GM19324 (cell line): ENCODE data around the gene SPTBN4.

ENCODE experiments used
- ATAC-seq: cut with Tn5 transposase; IDR thresholded peaks from one replicate; pipeline ENCODE4 v1.9.1; 2021; ENCODE audit warnings: mild to moderate bottlenecking, moderate library complexity; ENCODE audit not compliant: unreplicated experiment, low FRiP score

SPTBN4 gene

DNA sequence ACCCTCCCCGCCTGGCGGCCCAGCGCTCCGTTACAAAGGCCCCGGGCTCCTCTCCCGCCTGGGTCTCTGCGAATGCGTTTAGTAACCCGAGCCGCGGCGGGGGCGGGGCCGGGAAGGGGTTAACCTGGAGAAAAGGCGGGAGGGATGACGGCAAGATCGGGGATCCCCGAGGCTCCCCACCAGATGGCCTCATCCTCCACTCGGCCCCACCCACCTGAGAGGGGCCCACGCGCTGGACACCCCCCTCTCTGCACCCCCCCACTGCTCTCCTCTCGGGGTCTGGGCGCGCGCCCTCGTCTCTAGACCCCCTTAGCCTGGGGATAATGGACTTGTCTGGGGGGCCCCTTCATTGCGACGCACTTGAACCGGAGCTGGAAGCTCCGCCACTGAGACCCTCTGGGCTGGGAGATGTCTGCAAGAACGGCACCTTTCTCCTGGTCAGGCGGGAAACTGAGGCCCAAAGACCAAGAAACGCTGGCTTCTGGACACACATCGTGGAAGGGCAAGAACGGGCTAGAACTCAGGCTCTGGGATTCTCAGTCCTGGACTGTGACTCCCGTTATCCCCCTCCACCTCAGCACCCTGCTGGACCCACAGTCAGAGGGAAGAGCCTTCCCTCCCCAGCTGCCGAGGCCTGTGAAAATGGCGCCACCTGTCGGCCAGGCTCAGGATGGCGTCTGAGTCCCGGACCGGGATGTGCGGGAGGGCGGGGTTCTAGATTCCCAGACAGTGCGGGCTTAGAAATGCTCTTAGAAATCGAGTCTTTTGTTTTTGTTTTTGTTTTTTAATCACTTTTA, 131.5 kb downstream of the SPTBN4 start:
- ATAC-seq: no peak

DNA sequence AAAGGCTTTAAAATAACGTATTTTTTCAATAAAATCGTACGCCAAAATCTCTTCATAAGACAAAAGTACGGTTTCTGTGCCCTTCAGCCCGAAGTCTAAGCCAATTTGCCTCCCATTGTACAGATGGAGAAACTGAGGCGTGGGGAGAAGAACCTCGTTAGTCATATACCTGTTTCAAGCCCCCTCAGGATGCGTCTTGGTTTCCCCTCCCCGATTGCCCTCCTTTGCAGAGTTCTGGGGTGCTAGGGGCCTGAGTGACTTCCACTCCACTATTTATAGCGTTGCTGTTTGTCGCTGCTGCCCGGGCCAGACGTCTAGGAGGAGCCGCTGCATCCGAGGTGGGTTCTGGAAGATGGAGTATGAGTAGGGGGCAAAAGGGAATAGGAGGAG, 132.1 kb downstream of the SPTBN4 start:
- ATAC-seq: no peak

DNA sequence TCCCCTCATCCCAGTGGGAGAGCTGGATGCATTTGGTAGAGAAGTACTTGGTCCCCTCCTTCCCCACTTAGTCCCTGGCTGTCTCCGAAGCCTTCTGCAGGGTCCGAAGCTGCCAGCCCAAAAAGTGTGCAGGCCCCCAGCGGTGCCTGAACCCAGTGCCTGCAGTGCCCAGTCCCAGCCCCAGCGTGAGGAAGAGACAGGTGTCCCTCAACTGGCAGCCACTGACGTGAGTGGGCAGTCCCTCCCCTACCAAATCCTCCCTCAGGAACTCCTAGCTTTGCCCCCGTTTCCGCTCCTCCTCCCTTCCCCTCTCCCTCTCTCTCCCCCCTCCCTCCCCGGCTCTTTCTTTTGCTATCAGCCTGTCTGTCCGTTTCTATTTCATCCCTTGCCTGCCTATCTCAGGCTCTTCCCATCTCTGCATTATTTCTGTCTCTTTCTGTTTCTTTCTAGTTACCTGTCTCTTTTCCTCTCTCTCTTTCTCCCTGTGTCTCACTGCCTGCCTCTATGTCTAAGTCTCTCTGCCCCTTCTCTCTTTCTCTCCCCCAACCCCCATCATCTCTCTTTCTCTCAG, 132.6 kb downstream of the SPTBN4 start:
- no peak for ATAC-seq

DNA sequence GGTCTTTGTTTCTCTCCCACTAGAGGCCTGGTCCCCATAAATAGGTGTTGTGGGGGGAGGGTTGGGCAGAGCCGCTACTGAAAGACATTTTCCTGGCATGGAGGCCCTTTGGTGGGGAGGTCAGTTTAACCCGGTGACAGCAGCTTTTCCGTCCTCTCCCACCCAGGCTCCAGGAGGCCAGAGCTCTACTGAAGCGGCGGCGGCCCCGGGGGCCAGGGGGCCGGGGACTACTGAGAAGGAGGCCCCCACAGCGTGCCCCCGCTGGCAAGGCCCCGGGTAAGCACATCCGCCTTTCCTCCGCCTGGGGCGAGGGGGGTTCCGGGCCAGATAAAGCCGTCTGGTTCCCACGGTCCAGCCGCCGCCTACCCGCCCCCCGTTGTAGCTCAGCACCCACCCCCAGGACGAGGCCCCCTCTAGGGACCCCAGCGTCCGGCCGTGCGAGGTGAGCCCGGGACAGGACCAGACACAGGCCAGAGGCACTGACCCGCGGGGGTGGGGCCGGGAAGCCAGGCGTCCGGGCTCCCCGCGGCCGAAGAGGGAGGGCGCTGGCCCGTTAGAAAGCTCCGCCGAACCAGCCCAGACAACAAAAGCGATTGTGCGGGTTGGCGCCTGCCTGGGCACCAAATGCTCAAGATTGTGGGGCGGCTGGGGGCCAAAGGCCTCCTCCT, 133.2 kb downstream of the SPTBN4 start:
- ATAC-seq: no peak

DNA sequence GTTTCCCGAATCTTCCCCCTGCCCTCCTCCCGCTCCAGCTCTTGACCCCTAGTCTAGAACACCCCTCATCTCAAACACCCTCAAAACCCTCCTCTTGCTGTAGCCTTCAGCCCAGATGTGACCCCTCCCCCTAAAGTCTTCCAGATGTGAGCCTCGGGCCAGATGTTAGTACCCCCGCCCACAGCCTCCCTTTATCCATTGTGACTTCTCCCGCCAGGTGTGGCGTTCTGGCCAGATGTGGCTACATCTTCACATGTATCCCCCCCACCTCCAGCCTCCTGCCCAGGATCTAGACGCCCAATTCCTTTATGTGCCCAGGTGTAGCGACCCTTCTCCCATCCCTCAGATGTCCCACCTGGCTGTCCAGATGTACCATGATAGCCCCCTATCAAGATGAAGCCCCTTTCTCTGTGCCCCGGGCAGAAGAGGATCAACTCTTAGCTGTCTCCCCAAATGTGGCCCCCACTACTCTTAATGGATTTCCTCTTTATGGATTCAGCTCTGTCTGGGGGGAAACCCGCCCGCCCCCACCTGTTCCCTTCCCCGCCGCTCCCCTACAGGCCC, 133.9 kb downstream of the SPTBN4 start:
- ATAC-seq: no peak

DNA sequence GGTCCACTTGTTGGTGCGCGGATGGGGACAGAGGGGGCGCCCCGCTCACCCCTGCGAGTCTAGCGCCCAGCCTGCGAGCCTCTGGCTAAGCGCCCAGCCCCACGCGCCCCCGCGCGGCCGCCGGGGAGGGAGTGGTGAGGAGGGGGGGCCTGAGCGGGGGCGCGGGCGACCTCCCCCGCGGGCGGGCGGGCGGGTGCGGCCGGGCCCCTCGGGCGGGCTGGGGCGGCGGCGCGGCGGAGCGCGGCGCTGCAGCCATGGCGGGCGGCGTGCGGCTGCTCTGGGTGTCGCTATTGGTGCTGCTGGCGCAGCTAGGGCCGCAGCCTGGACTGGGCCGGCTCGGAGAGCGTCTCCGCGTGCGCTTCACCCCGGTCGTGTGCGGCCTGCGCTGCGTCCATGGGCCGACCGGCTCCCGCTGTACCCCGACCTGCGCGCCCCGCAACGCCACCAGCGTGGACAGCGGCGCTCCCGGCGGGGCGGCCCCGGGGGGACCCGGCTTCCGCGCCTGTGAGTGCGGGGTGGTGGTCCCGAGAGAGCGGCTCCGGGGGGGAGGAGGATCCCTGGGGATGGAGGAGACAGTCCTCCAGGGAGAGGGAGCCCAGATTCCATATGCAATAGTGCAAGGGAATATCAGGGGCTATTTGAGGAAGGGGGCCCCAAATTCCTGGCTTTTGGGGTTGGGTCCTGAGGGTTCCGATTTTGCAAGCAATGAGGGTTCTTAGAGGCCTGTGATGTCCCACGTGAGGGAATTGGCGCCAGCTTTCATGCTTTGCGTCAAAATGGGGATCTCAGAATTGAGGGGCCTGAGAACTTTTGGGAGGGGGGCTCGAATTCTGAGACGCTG, 134.6 kb downstream of the SPTBN4 start, which contains the start of gene LTBP4:
LTBP4 (plus strand) TSS at position 236 of the 841 bp plus-strand sequence; CDS start at position 255, 19 bp downstream.
- no peak for ATAC-seq

DNA sequence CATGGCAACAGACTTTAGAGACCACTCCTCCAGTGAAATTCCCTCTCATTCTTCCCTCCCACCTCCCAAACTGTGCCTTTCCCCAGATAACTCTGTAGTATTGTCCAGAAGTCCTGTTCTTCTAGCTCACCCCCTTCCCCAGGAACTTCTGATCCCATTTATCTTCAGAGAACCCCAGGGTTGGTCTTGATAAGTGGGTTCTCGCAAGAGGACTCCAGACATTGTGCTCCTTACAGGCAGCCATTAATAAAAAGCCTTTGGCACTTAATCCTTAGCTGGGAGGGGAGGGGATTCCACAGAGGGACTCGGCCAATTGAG, 136.2 kb downstream of the SPTBN4 start:
- ATAC-seq: no peak

DNA sequence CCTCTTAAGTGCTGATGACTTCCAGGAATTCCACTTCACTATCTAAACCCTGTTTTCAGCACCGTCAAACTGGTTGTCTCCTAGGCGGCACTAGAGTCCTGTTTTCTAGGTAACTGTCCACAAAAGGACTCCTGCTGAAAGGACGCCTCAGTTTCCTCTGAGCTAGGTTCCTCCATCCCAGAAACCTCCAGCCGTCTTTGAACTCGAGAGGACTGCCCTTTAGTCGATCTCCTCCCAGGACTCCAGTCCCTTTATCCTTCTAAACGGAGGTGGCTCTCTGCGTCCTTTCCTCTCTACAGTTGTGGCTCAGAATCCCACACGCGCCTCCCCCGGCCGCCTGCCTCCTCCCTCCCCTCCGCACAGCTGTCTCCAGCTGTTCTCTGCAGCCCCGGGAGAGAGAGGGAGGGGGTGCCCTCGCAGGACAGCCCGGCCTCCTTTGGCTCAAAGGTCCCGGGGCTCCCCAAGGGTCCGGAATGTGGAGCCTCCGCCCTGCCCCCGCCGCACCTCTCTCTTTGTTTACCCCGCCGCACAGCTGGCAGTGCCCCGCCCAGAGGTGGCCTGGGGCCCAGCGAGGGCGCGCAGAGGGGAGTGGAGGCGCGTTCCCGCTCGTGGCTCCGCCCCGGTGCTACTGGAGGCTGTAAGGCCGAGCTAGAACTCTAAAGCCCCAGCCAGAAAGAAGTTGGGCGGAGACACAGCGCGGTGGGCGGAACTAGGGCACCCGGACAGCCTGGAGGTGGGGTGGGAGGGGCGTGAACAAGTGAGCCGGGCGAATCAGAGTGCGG, 136.8 kb downstream of the SPTBN4 start:
- ATAC-seq: peak; percentile 71

DNA sequence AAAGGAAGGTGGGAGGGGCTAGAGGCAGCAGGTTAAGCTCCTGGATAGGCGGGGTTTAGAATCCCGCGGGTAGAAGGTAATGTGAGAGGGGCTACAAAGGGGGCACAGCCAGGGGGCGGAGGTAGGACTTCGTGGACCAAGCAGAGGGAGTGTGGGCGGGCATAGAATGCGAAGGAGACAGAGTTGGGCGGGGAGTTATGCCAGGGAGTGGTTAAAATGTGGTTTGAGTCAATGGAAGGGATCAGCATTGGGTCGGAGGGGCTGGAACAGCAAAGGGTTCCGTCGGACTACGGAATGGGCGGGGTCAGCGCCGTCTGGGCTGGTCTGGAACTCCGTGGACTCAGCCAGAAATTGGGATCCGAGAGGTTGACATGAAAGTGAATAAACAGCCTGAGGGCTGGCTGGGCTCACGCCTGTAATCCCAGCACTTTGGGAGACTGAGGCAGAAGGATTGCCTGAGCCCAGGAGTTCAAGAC, 137.4 kb downstream of the SPTBN4 start:
- ATAC-seq: no peak

DNA sequence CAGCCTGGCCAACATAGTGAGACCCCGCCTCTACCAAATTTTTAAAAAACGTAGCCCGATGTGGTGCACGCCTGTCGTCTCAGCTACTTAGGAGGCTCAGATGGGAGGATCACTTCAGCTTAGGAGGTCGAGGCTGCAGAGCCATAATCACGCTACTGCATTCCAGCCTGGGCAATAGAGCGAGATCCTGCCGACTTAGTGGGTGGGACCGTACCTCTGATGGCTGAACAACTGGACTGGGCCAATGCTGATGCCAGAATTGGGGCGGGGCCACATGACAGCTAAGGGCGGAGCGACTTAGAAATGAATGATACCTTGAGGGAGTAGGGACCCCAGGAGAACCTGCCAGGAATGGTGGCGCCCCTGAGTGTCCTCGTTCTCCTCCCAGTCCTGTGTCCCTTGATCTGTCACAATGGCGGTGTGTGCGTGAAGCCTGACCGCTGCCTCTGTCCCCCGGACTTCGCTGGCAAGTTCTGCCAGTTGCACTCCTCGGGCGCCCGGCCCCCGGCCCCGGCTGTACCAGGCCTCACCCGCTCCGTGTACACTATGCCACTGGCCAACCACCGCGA, 137.9 kb downstream of the SPTBN4 start:
- no peak for ATAC-seq

DNA sequence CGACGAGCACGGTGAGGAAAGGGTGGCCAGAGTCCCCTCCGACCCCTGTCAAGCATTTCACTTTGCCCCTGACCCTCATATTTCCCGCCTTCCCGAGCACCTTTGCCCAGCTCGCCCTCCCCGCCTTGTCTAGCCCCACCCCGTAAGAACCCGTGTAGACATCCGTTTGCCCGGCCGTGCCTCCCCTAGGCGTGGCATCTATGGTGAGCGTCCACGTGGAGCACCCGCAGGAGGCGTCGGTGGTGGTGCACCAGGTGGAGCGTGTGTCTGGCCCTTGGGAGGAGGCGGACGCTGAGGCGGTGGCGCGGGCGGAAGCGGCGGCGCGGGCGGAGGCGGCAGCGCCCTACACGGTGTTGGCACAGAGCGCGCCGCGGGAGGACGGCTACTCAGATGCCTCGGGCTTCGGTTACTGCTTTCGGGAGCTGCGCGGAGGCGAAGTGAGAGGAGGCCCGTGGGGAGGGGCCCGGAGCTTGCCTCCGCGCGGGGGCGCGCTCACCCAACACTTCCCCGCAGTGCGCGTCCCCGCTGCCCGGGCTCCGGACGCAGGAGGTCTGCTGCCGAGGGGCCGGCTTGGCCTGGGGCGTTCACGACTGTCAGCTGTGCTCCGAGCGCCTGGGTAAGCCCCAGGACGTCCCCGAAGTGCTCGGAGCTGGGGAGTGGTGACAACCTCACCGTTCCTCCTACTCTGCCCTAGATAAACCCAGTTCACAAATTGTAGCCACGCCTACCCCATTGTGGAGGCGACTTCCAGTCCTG, 138.6 kb downstream of the SPTBN4 start:
- peak; percentile 28 for ATAC-seq

DNA sequence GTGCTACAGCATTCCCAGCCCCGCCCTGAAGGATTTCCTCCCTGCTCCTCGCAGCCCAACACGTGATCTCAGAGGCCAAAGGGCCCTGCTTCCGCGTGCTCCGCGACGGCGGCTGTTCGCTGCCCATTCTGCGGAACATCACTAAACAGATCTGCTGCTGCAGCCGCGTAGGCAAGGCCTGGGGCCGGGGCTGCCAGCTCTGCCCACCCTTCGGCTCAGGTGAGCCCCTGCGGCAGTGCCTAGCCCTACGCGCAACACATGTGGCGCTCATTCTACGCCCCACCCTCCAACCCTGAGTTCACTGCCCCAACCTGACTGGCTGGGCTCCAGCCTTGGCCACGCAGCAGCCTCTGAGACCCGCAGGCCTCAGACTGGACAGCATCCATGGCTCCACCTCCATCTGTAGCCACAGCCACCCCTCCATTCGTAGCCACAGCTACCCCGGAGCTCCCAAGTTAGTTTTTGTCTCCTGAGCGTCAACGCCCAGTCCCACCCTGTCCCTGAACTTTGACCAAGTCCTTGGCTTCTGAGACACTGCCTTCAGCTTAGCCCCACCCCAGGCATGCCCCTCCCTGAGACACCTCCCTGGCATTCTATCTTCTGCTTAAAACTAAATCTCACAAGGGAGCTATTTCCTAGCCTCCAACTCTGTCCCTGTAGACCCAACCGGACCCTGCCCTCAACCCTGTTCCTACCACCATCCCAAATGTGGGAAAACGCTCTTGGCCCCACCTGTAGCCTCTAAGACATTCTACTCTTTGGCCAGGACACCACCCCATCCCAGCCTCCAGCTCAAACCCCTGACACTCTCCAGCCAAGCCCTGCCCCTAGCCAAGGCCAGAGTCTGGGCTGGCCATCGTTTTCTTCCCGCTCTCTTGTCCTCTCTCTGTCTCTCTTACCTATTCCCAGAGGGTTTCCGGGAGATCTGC, 140.8 kb downstream of the SPTBN4 start:
- no peak for ATAC-seq

DNA sequence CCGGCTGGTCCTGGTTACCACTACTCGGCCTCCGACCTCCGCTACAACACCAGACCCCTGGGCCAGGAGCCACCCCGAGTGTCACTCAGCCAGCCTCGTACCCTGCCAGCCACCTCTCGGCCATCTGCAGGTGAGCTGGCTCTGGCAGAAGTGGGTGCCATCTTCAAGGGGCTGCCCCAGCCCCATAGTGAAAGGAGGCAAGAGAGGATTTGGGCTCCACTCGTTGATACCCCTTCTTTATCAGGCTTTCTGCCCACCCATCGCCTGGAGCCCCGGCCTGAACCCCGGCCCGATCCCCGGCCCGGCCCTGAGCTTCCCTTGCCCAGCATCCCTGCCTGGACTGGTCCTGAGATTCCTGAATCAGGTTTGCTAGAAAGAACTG, 141.4 kb downstream of the SPTBN4 start:
- no peak for ATAC-seq

DNA sequence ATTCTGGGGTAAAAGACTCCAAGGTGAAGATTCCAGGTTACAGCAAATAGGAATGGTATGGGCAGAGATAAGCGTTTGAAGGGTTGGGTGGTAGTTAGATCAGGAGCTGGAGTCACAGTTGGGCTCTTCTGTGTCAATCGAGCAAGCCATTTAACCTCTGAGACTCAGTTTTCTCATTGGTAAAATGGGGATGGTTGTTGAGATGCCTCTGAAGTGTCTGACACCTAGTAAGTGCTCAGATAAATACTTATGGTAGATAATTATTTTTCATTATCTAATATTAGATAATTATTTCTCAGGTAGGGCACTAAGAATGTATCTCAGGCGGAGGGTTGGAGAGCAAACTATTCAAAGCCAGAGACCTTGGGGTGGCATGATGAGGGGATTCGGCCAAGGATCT, 142.2 kb downstream of the SPTBN4 start:
- no peak for ATAC-seq

DNA sequence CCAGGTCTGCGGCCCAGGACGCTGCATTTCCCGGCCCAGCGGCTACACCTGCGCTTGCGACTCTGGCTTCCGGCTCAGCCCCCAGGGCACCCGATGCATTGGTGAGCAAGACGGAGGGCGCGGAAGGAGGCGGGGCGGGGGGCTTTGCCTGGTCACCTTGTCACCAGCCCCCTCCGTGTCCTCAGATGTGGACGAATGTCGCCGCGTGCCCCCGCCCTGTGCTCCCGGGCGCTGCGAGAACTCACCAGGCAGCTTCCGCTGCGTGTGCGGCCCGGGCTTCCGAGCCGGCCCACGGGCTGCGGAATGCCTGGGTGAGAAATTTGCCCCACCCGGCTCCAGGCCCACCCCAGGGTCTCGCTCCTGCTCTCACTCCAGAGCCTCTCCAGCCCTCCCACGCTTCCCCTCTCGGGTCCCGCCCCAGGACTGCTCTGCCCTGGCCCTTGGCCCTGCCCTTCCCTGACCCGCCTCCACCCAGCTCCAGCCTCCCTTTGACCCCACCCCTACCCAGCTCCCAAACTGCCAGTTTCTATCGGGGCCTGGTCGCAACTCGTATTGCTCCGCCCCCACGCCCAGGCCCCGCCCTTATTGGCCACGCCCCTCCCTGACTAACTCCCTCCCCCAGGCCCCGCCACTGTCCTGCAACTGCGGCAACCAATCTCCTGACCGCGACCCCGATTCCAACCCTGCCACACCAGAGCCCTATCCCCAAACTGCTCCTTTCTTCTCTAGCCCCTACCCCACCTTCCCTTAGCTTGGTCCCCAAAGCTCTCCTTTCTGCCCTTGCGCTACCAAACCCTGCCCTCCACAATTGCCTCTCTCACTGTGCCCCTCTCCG, 143.0 kb downstream of the SPTBN4 start:
- ATAC-seq: peak; percentile 61

DNA sequence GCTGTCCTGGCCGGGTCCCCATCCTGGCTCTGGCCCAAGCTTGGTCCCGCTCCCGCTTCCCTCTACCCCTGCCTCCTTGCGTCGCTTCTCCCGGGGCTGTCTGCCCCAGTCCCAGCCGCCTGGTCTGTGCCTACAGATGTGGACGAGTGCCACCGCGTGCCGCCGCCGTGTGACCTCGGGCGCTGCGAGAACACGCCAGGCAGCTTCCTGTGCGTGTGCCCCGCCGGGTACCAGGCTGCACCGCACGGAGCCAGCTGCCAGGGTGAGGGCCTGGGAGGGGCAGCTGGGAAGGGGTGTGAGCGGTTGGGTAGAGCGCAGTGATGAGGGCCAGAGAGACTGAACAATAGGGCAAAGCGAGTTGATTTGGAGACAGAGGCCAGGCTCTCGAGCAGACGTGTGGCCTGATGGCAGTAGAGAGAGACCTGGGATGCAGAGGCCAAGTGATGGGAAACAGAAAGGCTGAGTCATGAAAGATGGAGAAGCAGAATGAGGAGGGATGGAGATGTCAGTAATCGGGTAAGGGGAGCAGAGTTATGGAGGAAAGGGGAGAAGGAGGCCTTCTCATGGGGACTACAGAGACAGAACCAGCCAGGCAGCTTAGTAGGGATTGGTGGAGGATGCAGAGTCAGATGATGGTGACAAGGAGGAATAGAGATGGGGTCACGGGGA, 143.7 kb downstream of the SPTBN4 start:
- ATAC-seq: peak; percentile 0
